ENCODE measurements around the gene ABCG1.
"Not testable (repeated sequence)": the region's sequence is repeated elsewhere in the genome, so short reads cannot be mapped to it uniquely, and the experiment has no call there.

ABCG1 gene

DNA sequence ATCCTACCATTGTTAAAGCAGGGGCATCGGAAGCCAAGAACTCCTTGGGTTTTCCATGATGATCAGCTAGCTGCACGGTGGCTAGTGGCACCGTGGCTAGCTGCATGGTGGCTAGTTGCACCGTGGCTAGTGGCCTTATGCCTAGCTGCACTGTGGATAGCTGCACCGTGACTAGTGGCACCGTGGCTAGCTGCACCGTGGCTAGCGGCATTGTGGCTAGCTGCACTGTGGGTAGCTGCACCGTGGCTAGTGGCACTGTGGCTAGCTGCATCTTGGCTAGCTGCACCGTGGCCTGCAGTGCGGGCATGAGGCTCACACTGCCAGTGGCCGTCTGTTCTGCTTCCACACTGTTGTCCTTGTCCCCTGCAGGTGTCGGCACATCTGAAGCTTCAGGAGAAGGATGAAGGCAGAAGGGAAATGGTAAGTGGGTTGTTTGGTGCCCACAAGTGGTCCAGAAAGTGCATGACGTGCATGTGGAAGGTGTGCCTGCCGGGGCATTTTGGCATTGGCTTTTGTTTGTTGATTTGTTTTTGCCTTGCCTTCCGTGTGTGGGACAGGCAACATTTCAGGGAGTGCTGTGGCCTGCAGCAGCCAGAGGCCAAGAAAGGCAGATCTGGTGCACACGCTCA is 57.7 kb downstream of the ABCG1 start:
- no peak for DNase-seq

DNA sequence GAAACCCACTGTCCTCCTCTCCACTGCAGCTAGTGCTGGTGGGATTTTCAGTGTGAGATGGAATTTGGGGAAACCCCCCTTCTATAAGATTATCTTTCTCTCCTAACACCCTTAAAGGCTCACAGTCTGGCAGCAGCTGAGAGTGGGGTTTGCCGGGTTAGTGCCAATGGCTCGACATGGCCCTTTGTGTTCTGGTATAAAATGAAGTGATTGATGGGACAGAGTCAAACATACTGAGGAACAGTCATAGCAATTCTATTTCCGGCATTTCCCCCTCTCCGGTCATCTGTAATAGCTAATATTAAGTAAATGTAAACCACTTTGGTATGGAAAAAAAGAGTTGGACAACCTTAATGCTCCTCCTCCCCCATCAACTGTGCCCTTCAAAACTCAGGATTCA is 58.7 kb downstream of the ABCG1 start:
- DNase-seq, result no peak

DNA sequence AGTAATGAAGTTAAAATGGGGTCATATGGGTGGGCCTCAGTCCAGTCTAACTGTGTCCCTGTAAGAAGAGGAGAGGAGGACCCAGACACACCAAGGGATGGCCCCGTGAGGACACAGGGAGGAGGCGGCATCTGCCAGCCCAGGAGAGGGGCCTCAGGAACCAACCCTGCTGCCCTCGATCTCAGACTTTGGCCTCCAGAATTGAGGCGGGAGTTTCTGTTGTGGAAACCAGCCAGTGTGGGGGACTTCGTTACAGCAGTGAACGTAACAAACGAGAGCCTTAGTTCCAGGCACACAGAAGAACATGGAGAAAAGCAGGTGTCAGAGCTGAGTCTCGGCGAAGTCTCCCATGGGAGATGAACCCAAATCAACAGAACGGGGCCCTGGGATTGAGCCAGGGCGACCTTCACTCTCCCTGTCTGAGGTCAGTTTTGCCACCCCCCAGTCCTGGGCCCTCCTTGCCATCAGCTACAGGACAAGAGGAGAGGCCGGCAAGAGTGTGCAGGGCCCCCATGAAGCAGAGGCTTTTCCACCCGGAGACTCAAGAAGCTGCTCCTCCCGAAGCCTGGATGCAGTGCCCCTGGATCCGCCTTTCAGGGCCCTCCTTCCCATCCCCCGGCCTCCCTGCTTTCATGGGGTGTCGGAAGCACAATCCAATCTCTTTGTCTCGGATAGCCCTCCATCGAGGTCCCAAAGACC is 59.7 kb downstream of the ABCG1 start:
- DNase-seq, result no peak

DNA sequence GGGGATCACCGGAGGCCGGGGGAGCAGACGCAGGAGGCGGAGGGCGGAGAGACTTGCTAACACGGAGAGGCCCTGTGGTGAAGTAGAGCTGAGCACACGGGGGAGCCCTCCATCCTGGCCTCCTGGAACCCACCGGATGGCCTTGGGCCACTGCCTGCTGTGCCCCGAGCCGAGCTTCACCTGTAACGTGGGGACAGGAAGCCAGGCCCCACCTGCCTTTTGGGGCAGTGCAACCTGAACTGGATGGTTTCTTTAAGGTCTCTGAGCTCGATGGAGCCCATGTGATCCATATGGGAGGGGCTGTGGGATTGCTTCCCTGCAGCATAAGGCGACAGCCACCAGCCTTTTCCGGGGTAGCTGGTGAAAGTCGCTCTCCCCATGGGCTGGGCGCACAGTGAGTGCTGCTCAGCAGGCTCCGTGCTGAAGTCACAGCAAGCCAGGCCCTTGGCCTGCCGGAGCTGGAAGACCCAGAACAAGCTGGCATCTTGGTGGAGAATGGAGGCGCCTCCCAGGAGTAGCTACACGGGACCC is 60.5 kb downstream of the ABCG1 start:
- no peak for DNase-seq

DNA sequence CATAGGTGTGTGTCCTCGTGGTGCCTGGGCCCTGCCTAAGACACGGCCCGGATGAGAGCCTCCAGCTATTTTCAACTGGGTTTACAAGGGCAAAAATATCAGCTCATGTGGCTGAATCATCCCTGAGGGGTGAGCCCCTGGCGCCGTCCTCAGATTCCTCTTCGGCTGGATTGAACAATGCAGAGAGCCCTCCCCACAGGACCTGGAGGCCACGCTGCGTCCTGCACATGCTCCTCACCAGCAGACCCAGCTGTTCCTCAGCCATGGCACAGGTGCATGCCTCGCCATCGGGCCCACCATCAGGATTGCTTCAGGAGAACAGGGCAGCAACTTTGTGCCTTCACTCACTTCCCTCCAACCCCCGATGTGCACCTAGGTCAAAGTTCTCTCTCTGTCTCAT is 60.9 kb downstream of the ABCG1 start:
- no peak for DNase-seq

DNA sequence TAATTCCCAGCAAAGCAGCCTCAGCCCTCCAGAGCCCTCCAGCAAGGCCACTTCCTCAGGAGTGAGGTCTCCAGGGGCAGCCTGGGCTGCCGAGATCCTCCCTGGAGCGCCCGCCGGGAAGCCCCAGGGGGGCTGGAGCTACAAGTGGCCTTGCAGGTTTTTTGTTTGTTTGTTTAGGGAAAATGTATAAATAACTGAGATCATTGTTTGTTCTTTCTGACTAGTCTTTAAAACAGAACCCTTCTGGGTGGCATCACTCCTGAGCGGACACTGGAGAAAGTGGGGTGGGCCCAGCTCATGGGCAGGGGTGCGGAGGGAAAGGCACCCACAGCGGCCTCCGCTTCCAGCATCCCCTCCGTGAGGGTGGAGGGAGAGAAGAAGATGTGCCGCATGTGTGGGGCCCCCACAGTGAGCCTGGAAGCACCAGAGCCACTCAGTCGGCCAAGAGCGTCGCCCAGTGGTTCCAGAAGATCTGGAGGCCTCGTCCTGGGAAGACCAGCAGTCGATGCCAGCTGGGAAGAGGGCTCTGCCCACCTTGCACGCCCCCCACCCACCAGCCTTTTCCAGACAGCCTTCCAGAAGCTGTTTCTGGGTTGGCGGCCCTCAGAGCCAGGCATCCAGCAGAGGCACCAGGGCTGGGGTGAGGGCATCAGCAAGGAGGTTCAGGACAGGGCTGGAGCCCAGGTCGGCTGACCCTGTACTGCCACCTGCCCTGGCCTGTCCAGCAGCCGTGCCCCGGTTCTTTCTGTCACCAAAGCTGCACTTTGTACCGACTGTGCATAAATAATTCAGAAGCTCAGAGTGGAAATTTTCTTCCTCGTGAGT is 61.6 kb downstream of the ABCG1 start:
- DNase-seq, result no peak

DNA sequence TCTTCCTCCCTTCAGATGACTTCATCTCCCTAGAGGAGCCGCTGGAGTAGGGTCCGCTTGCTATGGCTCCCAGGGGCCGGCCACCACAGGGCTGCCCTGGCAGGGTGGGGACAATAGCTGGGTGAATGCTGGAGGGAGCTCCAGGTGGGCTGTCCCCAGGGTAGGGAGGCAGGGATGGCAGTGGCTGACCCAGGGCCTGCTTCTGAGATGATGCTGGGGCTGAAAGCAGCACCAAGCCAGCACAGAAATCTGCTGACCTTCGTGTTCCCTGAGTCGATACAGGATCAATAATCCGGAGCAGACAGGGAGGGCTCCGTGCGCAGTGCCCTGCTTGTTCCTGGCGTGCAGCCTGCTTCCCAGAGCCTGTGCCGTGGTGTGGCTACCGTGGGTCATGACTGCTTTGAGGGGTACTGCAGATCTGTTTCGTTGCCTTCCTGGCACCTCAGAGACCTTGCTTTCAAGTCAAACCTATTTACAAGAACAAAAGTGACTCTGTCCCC is 62.3 kb downstream of the ABCG1 start:
- no peak for DNase-seq

DNA sequence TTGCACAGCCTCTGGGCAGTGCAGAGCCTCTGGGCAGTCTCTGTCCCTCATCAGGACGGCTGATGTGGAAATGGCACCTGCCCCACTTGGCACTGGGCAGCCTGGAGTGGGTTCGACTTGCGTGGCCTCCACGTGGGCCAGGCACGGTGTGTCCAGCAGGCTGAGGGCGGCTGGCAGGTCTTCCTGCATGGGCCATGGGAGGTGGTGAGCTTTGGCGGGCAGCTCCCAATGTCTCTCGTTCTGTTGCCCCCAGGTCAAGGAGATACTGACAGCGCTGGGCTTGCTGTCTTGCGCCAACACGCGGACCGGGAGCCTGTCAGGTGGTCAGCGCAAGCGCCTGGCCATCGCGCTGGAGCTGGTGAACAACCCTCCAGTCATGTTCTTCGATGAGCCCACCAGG is 63.1 kb downstream of the ABCG1 start:
- DNase-seq, result no peak

DNA sequence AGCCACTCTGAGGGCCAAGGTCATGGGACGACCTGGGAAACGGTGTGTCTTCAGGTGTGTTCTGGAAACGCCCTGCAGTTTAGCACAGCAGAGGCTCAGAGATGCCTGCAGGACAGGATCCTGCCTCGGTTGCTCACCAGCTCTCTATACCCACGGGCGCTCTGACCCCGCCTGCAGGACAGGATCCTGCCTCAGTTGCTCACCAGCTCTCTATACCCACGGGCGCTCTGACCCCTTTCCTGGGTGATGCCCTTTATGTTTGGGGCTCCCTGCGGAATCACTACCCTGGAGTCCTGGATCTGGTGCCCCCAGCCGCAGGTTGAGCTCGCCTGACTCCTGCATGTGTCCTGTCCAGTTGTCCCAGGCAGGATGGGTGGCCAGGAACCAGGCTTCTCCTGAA is 63.8 kb downstream of the ABCG1 start:
- DNase-seq, result no peak

DNA sequence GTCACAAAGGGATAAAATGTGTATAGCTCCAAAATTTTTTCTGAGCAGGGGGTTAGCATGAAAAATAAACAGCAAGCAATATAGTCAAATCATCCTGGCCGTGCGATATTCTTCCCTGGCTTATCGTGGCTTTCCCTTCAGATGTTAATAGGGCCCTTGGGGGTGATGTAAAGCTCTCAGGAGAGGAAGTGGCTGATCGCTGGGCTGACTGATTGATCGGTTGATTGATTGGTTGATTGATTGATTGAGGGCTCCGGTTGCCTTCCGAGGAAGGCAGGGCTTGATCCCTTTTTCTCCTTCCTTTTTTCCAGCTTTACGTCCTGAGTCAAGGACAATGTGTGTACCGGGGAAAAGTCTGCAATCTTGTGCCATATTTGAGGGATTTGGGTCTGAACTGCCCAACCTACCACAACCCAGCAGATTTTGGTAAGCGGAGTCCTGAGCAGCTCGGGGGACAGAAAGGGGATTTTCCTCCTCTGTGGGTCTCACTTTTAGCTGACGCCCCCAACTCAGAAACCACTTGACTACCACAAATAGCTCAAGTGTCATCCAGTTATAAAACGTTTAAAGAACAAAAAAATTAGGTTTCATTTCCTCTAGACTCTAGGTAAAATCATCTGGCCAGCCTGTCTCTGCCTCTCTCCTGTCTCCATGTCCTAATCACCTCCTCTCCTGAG is 66.8 kb downstream of the ABCG1 start:
- no peak for DNase-seq

DNA sequence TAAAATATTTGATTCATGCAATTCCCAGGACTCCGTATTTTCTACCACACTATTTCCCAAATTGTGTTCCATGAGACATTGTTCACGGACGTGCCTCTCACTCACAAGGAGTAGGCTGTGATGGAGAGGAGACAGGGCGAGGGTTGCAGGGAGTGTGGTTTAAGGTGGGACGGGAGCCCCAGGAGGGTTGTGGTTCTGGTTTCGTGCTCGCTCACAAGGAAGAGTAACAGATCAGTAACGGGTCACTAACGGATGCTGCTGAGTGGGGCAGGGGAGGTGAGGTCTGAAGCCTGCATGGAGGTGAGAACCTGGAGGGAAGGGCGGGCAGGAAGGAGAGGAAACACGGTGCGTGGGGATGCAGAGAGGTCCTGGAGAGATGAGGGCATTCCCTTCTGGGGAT is 67.5 kb downstream of the ABCG1 start:
- DNase-seq, result no peak

DNA sequence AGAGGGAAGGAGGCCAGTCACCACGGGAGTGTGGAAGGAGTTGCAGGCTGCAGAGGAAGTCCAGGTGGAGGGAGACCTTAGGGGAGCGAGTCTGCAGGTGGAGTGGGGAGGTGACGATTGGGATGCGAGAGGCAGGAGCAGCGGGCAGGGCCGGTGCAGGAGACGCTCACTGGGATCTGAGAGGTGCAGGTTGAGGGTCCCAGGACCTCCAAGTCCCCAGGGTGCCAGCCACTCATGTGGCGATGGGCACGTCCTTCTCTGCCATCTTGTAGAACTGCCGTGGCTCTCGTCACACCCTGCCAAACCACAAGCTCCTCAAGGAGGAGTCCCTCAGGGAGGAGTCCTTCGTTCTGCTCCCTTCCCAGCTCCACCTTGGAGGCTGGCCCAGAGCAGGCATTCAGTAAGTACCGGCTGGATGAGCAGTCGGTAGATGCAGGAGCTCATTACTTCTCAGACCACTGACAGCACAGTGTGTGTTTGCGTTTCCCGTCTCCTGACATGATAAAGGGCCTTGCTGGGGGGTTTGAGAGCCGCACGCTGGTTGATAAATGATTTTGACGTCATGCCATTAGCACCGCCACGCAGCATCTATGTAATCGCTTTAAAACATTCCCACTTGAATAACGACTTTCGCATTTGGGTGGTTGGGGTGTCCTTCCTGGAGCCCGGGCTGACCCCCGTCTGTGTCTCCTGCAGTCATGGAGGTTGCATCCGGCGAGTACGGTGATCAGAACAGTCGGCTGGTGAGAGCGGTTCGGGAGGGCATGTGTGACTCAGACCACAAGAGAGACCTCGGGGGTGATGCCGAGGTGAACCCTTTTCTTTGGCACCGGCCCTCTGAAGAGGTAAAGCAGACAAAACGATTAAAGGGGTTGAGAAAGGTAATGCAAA is 68.5 kb downstream of the ABCG1 start:
- no peak for DNase-seq

DNA sequence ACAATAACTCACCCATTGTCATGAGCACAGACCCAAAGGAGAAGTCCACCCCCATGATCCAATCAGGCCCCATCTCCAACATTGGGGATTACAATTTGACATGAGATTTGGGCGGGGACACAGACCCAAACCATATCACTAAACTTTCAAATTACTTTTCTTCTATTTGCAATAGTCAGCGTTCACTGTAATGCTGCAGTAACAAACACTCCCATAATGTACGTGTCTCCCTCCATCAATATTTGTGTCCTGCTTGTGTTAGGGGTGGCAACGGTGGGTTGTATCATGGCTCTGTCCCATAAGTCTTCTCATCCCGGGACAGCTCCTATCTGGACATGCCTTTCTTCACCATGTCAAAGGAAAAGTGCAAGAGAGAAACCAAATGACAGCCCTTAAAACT is 70.0 kb downstream of the ABCG1 start:
- DNase-seq, result no peak

DNA sequence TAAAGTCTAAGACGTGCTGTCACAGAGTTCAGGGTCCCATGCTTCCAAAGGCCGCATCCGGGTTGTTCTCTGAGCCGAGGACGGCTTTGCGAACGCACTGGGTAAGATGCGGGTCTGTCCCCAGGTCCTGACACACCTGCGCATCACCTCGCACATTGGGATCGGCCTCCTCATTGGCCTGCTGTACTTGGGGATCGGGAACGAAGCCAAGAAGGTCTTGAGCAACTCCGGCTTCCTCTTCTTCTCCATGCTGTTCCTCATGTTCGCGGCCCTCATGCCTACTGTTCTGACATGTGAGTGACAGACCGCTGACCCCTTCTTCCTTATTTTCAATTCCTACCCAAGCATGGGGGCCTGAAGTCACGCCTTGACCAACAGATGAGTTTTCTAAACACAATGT is 71.0 kb downstream of the ABCG1 start:
- no peak for DNase-seq

DNA sequence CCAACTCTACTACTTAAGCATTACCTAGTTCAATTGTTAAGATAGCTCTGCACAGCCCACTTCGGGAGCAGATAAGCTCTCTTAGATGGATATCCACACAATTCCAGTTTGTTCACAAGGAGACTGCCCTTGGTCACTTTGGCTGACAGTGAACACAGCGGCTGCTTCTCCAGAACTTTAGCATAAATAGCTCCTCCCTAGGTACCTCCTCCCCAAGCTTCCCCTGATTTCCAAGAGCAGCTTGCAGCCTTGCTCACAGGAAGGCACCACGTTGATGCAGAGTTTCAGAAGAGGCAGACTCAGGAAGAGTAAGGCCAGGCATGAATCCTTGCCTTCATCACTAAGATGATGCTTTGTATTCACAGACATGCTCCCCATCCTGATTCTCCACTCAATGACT is 71.6 kb downstream of the ABCG1 start:
- no peak for DNase-seq

DNA sequence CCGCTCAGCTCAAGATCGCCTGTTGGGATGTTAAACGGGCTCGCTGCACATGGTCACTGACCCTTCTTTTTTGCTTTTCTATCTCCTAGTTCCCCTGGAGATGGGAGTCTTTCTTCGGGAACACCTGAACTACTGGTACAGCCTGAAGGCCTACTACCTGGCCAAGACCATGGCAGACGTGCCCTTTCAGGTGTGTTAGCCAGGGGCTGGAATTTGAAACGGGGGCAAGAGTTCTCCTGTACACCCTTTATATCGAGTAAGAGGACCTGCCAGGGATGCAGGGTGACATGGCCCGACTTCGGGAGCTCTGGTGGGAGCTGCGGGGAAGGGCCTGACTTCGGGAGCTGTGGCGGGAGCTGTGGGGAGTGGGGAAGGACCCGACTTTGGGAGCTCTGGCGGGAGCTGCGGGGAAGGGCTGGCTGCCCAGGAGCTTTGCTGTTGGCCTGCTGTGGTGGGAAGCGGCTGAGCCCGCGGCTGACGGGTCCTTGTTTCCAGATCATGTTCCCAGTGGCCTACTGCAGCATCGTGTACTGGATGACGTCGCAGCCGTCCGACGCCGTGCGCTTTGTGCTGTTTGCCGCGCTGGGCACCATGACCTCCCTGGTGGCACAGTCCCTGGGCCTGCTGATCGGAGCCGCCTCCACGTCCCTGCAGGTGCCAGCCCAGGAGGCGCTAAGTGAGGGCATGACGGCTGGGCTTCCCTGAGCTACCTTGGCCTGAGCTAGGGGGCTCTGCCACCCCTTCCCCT is 72.2 kb downstream of the ABCG1 start:
- DNase-seq, result no peak

DNA sequence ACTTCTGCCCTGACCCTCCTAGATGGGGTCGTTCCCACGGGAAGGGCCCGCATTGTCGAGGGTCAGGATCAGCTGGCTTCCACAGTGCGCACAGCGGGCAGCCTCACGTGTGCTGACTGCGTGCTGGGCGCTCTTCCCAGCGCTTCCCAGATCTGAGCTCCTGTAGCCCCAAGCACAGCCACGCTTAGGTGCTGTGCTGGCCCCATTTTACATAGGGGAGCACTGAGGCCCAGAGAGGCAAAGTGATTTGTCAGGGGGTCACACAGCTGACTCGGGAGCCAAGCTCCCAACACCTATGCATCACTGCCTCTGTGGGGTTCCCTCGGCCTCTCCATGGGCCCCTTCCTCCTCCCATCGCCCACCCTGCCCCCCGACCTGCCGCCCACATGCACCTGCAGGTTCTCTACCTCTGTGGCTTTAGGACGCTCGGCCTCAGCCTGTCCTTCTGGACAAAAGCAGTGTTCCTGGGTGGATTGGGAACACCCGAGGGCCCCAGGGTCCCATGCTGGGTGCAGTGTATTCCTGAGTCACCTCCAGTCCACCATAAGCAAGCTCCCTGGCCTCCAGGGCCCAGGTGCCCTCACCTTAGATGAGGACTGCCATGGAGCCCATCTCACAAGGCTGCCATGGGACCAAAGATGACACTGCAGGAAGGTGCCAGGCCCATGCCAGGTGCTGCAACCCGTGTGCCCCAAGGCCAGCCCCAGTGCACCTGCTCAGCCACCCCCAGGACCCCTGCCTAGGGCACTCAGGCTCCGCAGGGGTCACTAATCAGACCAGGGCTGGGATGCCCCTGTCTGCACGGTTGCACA is 73.0 kb downstream of the ABCG1 start:
- no peak for DNase-seq

DNA sequence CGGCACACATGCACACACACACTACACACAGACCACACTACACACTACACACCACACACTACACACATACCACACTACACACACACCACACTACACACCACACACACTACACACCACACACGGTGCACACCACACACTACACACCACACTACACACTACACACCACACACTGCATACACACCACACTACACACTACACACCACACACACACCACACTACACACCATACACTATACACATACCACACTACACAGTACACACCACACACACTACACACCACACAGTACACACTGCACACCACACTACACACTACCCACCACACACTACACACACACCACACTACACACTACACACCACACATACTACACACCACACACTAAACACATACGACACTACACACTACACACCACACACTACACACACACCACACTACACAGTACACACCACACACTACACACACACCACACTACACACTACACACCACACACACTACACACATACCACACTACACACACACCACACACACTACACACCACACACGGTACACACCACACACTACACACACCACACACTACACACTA is 73.7 kb downstream of the ABCG1 start:
- DNase-seq, result not testable (repeated sequence)

DNA sequence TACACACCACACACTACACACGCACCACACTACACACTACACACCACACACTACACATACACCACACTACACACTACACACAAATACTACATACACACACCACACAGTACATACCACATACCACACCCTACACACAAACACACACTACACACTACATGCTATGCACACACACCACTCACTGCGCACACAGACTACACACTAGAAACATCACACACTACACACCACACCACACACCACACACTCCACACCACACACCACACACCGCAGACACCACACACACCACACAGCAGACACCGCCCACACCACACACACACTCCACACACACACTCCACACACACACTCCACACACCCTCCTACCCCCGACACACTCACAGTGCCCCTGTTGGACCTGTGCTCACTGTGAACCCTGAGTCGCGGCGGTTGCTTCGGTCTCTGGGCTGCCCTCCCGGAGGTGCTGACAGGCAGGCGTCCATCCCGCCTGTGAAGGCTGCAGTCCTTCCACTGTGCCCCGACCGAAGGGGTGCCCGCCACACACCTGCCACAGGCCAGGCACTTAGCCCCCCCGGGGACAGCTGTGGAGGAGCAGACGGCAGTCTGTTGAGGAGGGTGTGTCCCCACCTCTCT is 74.8 kb downstream of the ABCG1 start:
- DNase-seq, result no peak

All from activated naive CD4-positive, alpha-beta T cell treated with anti-CD3 and anti-CD28 coated beads, Interleukin-2, amount 50 U/mL, for 16 hours (primary cell).